B cell (primary cell): ENCODE data around the gene PARD3B. TPM values are rescaled to one million over a fixed set of nuclear protein-coding genes. Genes with fewer than 3 reads are reported as not detected.

Experiments used
- ATAC-seq: fragments of 200-7000 bp; cut with Tn5 transposase; one replicate; pipeline ENCODE4 v1.10.0; 2021; ENCODE audit warnings: low read depth, mild to moderate bottlenecking, moderate number of reproducible peaks, moderate library complexity
- CTCF ChIA-PET: fragments of 350-600 bp; sonication (Branson Sonifier 250); formaldehyde crosslinking; loops from one replicate; lab custom pipeline; 2021; ENCODE audit warnings: antibody characterized with exemption, inconsistent platforms; lab: Charles Lee
- POLR2A ChIA-PET: fragments of 350-600 bp; sonication (Branson Sonifier 250); formaldehyde crosslinking; loops from one replicate; lab custom pipeline; 2021; ENCODE audit warnings: antibody characterized with exemption; lab: Charles Lee
- DNase-seq: peaks from one replicate; pipeline ENCODE4 v3.0.0; 2013
- H2AFZ ChIP-seq: 2 replicates; pipeline ENCODE4 v1.6.1; 2012; ENCODE audit warnings: mild to moderate bottlenecking, low read depth, low read length; ENCODE audit not compliant: insufficient read depth, poor library complexity, severe bottlenecking
- H3K27ac ChIP-seq, 2 donors: 1 replicate in 1 of 2; 2 replicates in 1 of 2; pipeline ENCODE4 v1.5.1; 2012 to 2013; ENCODE audit warnings: low read length in 2 of 2, mild to moderate bottlenecking in 2 of 2, moderate library complexity in 1 of 2
- H3K27me3 ChIP-seq, 4 experiments: fragments of 200-600 bp in 1 of 4; sonication (generic) in 1 of 4; replicated peaks in 1 of 4; 1 replicate in 2 of 4; 2 replicates in 2 of 4; pipeline versions ENCODE4 v1.6.1 to v1.7.0; 2013 to 2016; ENCODE audit warnings: low read length in 3 of 4, mild to moderate bottlenecking in 2 of 4, mixed read lengths in 1 of 4, moderate library complexity in 1 of 4; ENCODE audit not compliant: insufficient read depth in 4 of 4, control insufficient read depth in 3 of 4; ENCODE audit errors: control extremely low read depth in 1 of 4
- H3K36me3 ChIP-seq, 2 experiments: replicated peaks in 1 of 2; 1 replicate in 1 of 2; 2 replicates in 1 of 2; pipeline versions ENCODE4 v1.6.1 to v1.7.1; 2013; ENCODE audit warnings: low read length in 1 of 2; ENCODE audit not compliant: insufficient read depth in 2 of 2, control insufficient read depth in 1 of 2; ENCODE audit errors: control extremely low read depth in 1 of 2, extremely low read depth in 1 of 2
- H3K4me1 ChIP-seq, 2 donors: fragments of 200-600 bp in 1 of 2; sonication (generic) in 1 of 2; 1 replicate in 1 of 2; 2 replicates in 1 of 2; pipeline versions ENCODE4 v1.5.1 to v1.6.1; 2013 to 2017; ENCODE audit warnings: low read length in 2 of 2; ENCODE audit not compliant: control insufficient read depth in 2 of 2, insufficient read depth in 2 of 2
- H3K4me2 ChIP-seq: replicated peaks from 2 replicates; pipeline ENCODE3; 2012; ENCODE audit warnings: mild to moderate bottlenecking, low read depth, low read length; ENCODE audit not compliant: poor library complexity, severe bottlenecking
- H3K4me3 ChIP-seq, 5 experiments: fragments of 200-600 bp in 1 of 5; sonication (generic) in 1 of 5; 1 replicate in 3 of 5; 2 replicates in 2 of 5; pipeline versions ENCODE4 v1.5.1 to v1.7.0; 2011 to 2016; ENCODE audit warnings: low read length in 4 of 5, mild to moderate bottlenecking in 4 of 5, low read depth in 2 of 5, control low read depth in 1 of 5, moderate library complexity in 1 of 5; ENCODE audit not compliant: insufficient read depth in 1 of 5; ENCODE audit errors: control extremely low read depth in 1 of 5, extremely low read depth in 1 of 5
- H3K79me2 ChIP-seq: fragments of 200-600 bp; sonication (generic); one replicate; pipeline ENCODE4 v1.6.0; 2016; ENCODE audit warnings: low read length; ENCODE audit not compliant: control insufficient read depth, insufficient read depth
- H3K9ac ChIP-seq: fragments of 200-600 bp; sonication (generic); 2 replicates; pipeline ENCODE4 v1.6.1; 2017; ENCODE audit warnings: mild to moderate bottlenecking, low read length, moderate library complexity
- H3K9me3 ChIP-seq, 3 donors: one replicate each; pipeline versions ENCODE4 v1.6.1 to v1.7.1; 2013; ENCODE audit warnings: low read length in 2 of 3; ENCODE audit not compliant: control insufficient read depth in 2 of 3, insufficient read depth in 1 of 3; ENCODE audit errors: control extremely low read depth in 1 of 3
- H4K20me1 ChIP-seq: 2 replicates; pipeline ENCODE4 v1.6.0; 2012; ENCODE audit warnings: mild to moderate bottlenecking, low read length; ENCODE audit not compliant: insufficient read depth, control insufficient read depth, poor library complexity, severe bottlenecking
- H3K27ac Mint-ChIP-seq: one replicate; pipeline ENCODE4 v1.8.0; 2021; ENCODE audit warnings: mixed read lengths
- H3K27me3 Mint-ChIP-seq: one replicate; pipeline ENCODE4 v1.8.0; 2021; ENCODE audit warnings: mixed read lengths
- H3K4me1 Mint-ChIP-seq: one replicate; pipeline ENCODE4 v1.8.0; 2021; ENCODE audit warnings: mixed read lengths
- H3K4me3 Mint-ChIP-seq: one replicate; pipeline ENCODE4 v1.8.0; 2021; ENCODE audit warnings: mixed read lengths
- H3K9me3 Mint-ChIP-seq: one replicate; pipeline ENCODE4 v1.8.0; 2022; ENCODE audit warnings: mixed read lengths; ENCODE audit not compliant: insufficient read depth
- CTCF ChIP-seq: fragments of 200-600 bp; IDR thresholded peaks from one replicate; pipeline ENCODE4 v1.8.0; 2022; ENCODE audit warnings: antibody characterized with exemption, mild to moderate bottlenecking
- EZH2 ChIP-seq: IDR thresholded peaks from 2 replicates; pipeline ENCODE4 v1.6.1; 2012; ENCODE audit warnings: borderline replicate concordance, low read depth, mild to moderate bottlenecking, moderate library complexity, low read length; ENCODE audit not compliant: insufficient read depth, poor library complexity, severe bottlenecking
- WGBS: methylation state at CpG from one replicate; pipeline ENCODE4 v1.1.5; 2013; ENCODE audit warnings: missing lambda C conversion rate; ENCODE audit not compliant: insufficient coverage; 5-methylcytosine and 5-hydroxymethylcytosine counted together
- intact Hi-C: fragments of 100-400 bp; cut with micrococcal nuclease; formaldehyde crosslinking; loops from one replicate; pipeline ENCODE4 v1.10.0; 2022
- polyA plus RNA-seq: library from polyadenylated mRNA; depleted of rRNA; stranded (reverse); fragments of >200 nt; gene quantifications from 2 replicates; pipeline ENCODE4 v1.2.3, GENCODE V29; 2012
- total RNA-seq, 2 donors: library from RNA; stranded (reverse); fragments of 120-200 nt in 1 of 2; gene quantifications; 1 replicate in 1 of 2; 2 replicates in 1 of 2; pipeline versions ENCODE4 v1.2.3 to v1.2.4, GENCODE V29; 2013 to 2022

PARD3B gene
- total and polyA plus RNA-seq, 2 donors (not counting 1 experiment from before 2014, with no cell fraction given): not detected

- Histone ChIP-seq H3K79me2 (no peaks in the 10 kb centered on the region), H3K4me1 (no peaks in the 10 kb centered on the region), H3K4me3 (no peak overlapping the region), H2AFZ (no peak overlapping the region), H3K9ac (no peak overlapping the region), H3K27me3 (no peaks in the 10 kb centered on the region), H3K9me3 (no peaks in the 10 kb centered on the region), H3K36me3 (no peaks in the 10 kb centered on the region), H4K20me1 (no peaks in the 10 kb centered on the region), H3K4me2 (no peak overlapping the region), H3K27ac (no peak overlapping the region)
- no peak overlapping the region for H3K27ac Mint-ChIP-seq
- TF ChIP-seq CTCF (no peak), EZH2 (no peak)
- ChIA-PET CTCF (no interaction called here), POLR2A (no interaction called here)
- H3K27me3 Mint-ChIP-seq: no peaks in the 10 kb centered on the region
- no peak for ATAC-seq
- peaks cover 4% of the 10 kb centered on the region for H3K9me3 Mint-ChIP-seq
- H3K4me3 Mint-ChIP-seq: no peak overlapping the region
- H3K4me1 Mint-ChIP-seq: no peaks in the 10 kb centered on the region
- no peak for DNase-seq
- WGBS: 60% methylated on average over 1 of the region's 2 CpGs
- intact Hi-C loops: no loop called here
Observed at GRCh38 chr2:205052781-205053180, 507.5 kb downstream of the PARD3B start.

- Mint-ChIP-seq H3K27ac (no peak overlapping the region), H3K9me3 (peaks cover 4% of the 10 kb centered on the region), H3K4me1 (no peaks in the 10 kb centered on the region), H3K27me3 (no peaks in the 10 kb centered on the region), H3K4me3 (no peak overlapping the region)
- Histone ChIP-seq H3K27me3 (no peaks in the 10 kb centered on the region), H3K4me3 (no peak overlapping the region), H3K36me3 (no peaks in the 10 kb centered on the region), H4K20me1 (no peaks in the 10 kb centered on the region), H3K9me3 (no peaks in the 10 kb centered on the region), H3K27ac (no peak overlapping the region), H2AFZ (no peak overlapping the region), H3K4me2 (no peak overlapping the region), H3K4me1 (no peaks in the 10 kb centered on the region), H3K79me2 (no peaks in the 10 kb centered on the region), H3K9ac (no peak overlapping the region)
- CTCF ChIA-PET: no interaction called here
- POLR2A ChIA-PET: no interaction called here
- ATAC-seq (no peak), DNase-seq (no peak)
- intact Hi-C loops: no loop called here
- 48% methylated on average over 3 of the region's 4 CpGs for WGBS
- TF ChIP-seq CTCF (no peak), EZH2 (no peak)
Observed at GRCh38 chr2:205053827-205054410, 508.6 kb downstream of the PARD3B start.
